Raji (cell line): ENCODE results near the gene ZPBP.

ENCODE experiments used
- POLR2A ChIP-seq: IDR thresholded peaks from 2 replicates; pipeline ENCODE4 v1.6.1; 2011; ENCODE audit warnings: low read depth, low read length, control low read depth; ENCODE audit not compliant: insufficient read depth

Gene ZPBP

DNA sequence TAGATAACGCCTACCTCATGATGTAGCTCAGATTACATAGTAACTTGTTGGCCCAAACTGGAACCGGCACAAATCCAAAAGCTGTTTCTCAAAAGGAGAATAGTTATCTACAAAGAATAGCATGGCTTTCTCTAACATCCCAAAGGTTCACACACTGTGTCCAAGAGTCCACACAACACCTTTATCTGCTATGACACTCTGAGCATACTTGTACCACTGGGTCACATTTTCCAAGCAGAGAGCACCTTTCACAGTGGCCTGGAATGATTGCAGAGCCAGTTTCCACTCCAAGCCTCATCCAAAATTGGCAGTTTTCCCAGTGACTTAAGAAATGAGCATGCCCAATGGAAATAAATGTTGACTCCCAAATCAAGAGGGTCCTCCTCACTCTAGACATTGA lies 164.3 kb downstream of the ZPBP start:
- TF ChIP-seq POLR2A, result no peak

DNA sequence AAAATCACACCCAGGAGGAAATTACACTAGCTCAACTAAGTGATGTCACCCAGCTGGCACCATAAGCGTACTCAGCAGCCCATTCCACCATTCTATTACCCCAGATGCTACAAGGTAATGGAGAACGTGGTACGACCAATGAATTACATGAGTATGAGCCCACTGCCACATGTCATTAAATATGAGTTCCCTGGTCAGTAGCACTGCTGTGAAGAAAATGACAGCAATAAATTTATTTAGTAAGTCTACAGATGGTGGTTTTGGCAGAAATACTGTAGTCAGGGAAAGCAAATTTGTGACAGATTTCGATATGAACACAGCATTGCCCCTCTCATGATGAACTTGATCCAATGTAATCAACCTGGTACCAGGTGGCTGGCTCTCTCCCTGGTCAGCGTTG lies 165.4 kb downstream of the ZPBP start:
- TF ChIP-seq POLR2A, result no peak

DNA sequence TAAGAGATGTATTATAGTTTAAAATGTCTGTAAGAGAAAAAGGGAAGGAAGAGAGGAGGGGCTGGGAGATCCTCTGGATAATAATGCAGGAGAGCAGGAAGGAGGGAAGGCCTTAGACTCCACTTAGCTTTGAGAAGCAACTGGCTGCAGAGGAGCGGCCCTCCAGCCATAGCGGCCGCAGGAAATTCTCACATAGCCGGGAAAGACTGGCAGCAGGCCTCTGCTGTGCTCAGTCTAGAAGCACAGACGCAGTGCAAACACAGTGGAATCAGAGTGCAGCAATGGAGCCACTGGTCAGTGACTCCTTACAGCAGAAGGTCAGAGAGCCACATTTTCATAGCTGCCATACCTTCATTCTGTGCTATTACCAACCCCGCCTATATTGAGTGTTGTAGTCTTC lies 166.3 kb downstream of the ZPBP start:
- no peak for TF ChIP-seq POLR2A

DNA sequence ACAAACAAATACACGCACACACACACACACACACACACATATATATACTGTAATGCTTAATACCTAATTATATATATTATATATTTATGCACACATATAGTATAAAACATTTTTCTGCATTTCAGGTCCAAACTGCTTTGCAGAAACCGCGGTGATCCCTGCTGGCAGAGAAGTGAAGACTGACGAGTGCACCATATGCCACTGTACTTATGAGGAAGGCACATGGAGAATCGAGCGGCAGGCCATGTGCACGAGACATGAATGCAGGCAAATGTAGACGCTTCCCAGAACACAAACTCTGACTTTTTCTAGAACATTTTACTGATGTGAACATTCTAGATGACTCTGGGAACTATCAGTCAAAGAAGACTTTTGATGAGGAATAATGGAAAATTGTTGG lies 181.1 kb downstream of the ZPBP start:
- TF ChIP-seq POLR2A, result no peak

DNA sequence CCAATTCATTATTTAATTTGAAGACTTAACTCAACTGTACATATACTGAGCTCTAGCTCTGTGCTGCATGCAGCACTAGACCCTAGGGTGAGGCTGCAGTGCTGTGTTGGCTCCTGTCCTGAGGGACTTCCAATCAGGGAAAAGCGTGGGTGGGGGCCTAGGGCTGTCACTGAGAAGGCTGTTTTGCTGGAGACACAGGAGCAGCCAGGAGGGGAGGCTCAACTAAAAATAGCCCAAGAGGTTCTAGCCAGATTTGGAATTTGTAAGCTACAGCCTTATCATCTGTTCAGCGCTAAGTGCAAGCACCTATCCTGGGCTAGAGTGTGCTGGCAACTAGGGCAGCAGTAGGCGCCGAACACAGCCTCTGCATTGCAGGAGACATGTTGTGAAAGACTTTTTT lies 198.5 kb downstream of the ZPBP start:
- no peak for TF ChIP-seq POLR2A

DNA sequence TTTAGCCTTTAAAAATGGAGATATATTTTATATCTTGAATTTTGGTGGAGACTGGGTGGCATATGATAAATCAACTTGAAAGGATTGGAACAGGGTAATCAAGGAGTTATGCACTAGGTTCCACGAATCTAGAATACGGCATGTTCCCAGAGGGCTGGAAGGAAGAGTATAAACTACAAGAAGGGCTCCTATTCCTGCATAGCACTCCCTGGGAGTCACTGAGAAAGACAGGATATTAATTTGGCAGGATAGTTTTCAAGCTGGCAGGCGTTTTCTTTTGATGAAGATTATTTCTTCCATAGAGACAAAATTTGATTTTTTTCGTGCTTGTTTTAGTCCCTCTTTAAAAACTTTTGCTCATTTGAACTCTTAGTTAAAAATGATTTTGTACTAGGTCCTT lies 199.9 kb downstream of the ZPBP start:
- TF ChIP-seq POLR2A, result no peak

DNA sequence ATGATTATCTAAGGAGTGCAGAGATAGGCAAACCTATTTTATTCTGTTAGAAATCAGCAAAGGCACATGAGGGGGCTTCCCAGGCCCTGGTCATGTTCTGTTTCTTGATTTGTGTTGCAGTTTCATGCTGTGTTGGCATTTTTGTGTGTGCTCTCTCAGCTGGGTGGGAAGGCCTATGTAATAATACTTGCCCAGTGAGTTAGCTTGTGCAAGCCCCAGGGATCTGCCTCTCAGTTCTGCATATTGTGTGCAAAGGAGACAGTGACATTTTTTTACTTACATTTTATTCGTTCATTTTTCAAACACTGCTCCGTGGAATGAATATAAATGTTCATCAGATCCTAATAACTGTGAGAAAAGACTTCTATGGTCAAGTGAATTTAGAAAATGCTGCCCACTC lies 200.6 kb downstream of the ZPBP start:
- no peak for TF ChIP-seq POLR2A
